DND-41 (cell line): ENCODE results near the gene LRRC4B.

Experiments used
- ATAC-seq: fragments of 200-7000 bp; cut with Tn5 transposase; 3 replicates; pipeline ENCODE4 v1.9.1; 2021; ENCODE audit warnings: low read depth; ENCODE audit not compliant: insufficient read depth
- DNase-seq: peaks from one replicate; pipeline ENCODE4 v3.0.0-alpha.2; 2020
- H2AFZ ChIP-seq: 2 replicates; pipeline ENCODE4 v1.6.0; 2012; ENCODE audit warnings: low read depth, low read length
- H3K27ac ChIP-seq: 2 replicates; pipeline ENCODE4 v1.5.1; 2012; ENCODE audit warnings: low read length, inconsistent platforms
- H3K27me3 ChIP-seq: fragments of 200-600 bp; sonication (generic); 2 replicates; pipeline ENCODE4 v1.6.0; 2012; ENCODE audit warnings: low read length, mild to moderate bottlenecking, inconsistent platforms; ENCODE audit not compliant: insufficient read depth, poor library complexity
- H3K36me3 ChIP-seq: 2 replicates; pipeline ENCODE4 v1.5.1; 2012; ENCODE audit warnings: low read length, inconsistent platforms; ENCODE audit not compliant: insufficient read depth
- H3K4me1 ChIP-seq: 2 replicates; pipeline ENCODE4 v1.5.1; 2012; ENCODE audit warnings: mild to moderate bottlenecking, low read length; ENCODE audit not compliant: insufficient read depth
- H3K4me2 ChIP-seq: 2 replicates; pipeline ENCODE4 v1.6.0; 2012; ENCODE audit warnings: mild to moderate bottlenecking, moderate library complexity, low read length, inconsistent platforms; ENCODE audit not compliant: insufficient read depth
- H3K4me3 ChIP-seq, 2 experiments: fragments of 200-600 bp in 1 of 2; shearing (Covaris generic) in 1 of 2; 2 replicates each; pipeline ENCODE4 v1.5.1; 2012 to 2016; ENCODE audit warnings: inconsistent platforms in 2 of 2, low read length in 2 of 2, mild to moderate bottlenecking in 2 of 2, low read depth in 1 of 2, moderate library complexity in 1 of 2
- H3K79me2 ChIP-seq: 2 replicates; pipeline ENCODE4 v1.6.0; 2012; ENCODE audit warnings: low read length, inconsistent platforms; ENCODE audit not compliant: insufficient read depth
- H3K9ac ChIP-seq: 2 replicates; pipeline ENCODE4 v1.6.0; 2012; ENCODE audit warnings: low read depth, mild to moderate bottlenecking, inconsistent platforms, low read length, moderate library complexity
- H3K9me3 ChIP-seq: 2 replicates; pipeline ENCODE4 v1.5.1; 2012; ENCODE audit warnings: low read length, moderate library complexity, mild to moderate bottlenecking, inconsistent platforms; ENCODE audit not compliant: insufficient read depth, severe bottlenecking
- H4K20me1 ChIP-seq: 2 replicates; pipeline ENCODE4 v1.6.0; 2012; ENCODE audit warnings: low read length; ENCODE audit not compliant: insufficient read depth
- CTCF ChIP-seq: IDR thresholded peaks from 2 replicates; pipeline ENCODE4 v1.5.1; 2012; ENCODE audit warnings: borderline replicate concordance, low read length, moderate library complexity, mild to moderate bottlenecking; ENCODE audit not compliant: poor library complexity, severe bottlenecking; ENCODE audit errors: extremely low read depth
- EZH2 ChIP-seq: IDR thresholded peaks from 3 replicates; pipeline ENCODE4 v1.6.1; 2012; ENCODE audit warnings: borderline replicate concordance, low read depth, mild to moderate bottlenecking, moderate library complexity, low read length, inconsistent platforms; ENCODE audit not compliant: severe bottlenecking

The LRRC4B gene

GRCh38 chr19:50505856-50506611 lies 62.2 kb downstream of the LRRC4B start:
- Histone ChIP-seq H4K20me1 (no peaks in the 10 kb centered on the region), H3K4me3 (no peak overlapping the region), H3K9ac (no peak overlapping the region), H3K27ac (no peak overlapping the region), H3K4me2 (no peak overlapping the region), H3K79me2 (peaks cover 6% of the 10 kb centered on the region; the same call in 1 of the 2 replicates), H3K9me3 (no peaks in the 10 kb centered on the region), H3K4me1 (peaks cover 10% of the 10 kb centered on the region), H3K27me3 (no peaks in the 10 kb centered on the region), H3K36me3 (no peaks in the 10 kb centered on the region), H2AFZ (no peak overlapping the region)
- DNase-seq (no peak), ATAC-seq (no peak)
- no peak for TF ChIP-seq CTCF
- no peak for TF ChIP-seq EZH2

GRCh38 chr19:50501568-50502475 lies 66.4 kb downstream of the LRRC4B start:
- Histone ChIP-seq H3K27ac (no peak overlapping the region), H2AFZ (no peak overlapping the region), H4K20me1 (no peaks in the 10 kb centered on the region), H3K79me2 (no peaks in the 10 kb centered on the region), H3K4me1 (no peaks in the 10 kb centered on the region), H3K27me3 (no peaks in the 10 kb centered on the region), H3K36me3 (no peaks in the 10 kb centered on the region), H3K9ac (no peak overlapping the region), H3K4me2 (no peak overlapping the region), H3K9me3 (no peaks in the 10 kb centered on the region), H3K4me3 (no peak overlapping the region)
- DNase-seq, result no peak
- ATAC-seq, result no peak
- TF ChIP-seq EZH2 (no peak), CTCF (no peak)

GRCh38 chr19:50501186-50501567 lies 67.1 kb downstream of the LRRC4B start:
- ATAC-seq (no peak), DNase-seq (no peak)
- H3K27me3 ChIP-seq, result no peaks in the 10 kb centered on the region
- no peak overlapping the region for H3K4me2 ChIP-seq
- no peak overlapping the region for H3K27ac ChIP-seq
- no peaks in the 10 kb centered on the region for H3K9me3 ChIP-seq
- no peak for TF ChIP-seq CTCF
- no peak for TF ChIP-seq EZH2
- no peak overlapping the region for H3K4me3 ChIP-seq
- no peak overlapping the region for H3K9ac ChIP-seq
- no peaks in the 10 kb centered on the region for H3K4me1 ChIP-seq
- no peaks in the 10 kb centered on the region for H3K36me3 ChIP-seq
- H3K79me2 ChIP-seq, result no peaks in the 10 kb centered on the region
- H4K20me1 ChIP-seq, result no peaks in the 10 kb centered on the region; the same call in 1 of the 2 replicates
- no peak overlapping the region for H2AFZ ChIP-seq
